GM10266 (cell line): ENCODE data around the gene TMEM141.
"Not testable (repeated sequence)": the region's sequence is repeated elsewhere in the genome, so short reads cannot be mapped to it uniquely, and the experiment has no call there.

Source experiments
- DNase-seq: peaks from one replicate; pipeline ENCODE4 v3.0.0; 2012; ENCODE audit errors: extremely low spot score
- TF ChIP-seq, protein P1 (sequence below): IDR thresholded peaks from 2 replicates; pipeline ENCODE4 v1.5.1; 2012; ENCODE audit warnings: mild to moderate bottlenecking, low read depth; ENCODE audit not compliant: control insufficient read depth, insufficient read depth; ENCODE audit errors: missing control alignments

TMEM141 gene

DNA sequence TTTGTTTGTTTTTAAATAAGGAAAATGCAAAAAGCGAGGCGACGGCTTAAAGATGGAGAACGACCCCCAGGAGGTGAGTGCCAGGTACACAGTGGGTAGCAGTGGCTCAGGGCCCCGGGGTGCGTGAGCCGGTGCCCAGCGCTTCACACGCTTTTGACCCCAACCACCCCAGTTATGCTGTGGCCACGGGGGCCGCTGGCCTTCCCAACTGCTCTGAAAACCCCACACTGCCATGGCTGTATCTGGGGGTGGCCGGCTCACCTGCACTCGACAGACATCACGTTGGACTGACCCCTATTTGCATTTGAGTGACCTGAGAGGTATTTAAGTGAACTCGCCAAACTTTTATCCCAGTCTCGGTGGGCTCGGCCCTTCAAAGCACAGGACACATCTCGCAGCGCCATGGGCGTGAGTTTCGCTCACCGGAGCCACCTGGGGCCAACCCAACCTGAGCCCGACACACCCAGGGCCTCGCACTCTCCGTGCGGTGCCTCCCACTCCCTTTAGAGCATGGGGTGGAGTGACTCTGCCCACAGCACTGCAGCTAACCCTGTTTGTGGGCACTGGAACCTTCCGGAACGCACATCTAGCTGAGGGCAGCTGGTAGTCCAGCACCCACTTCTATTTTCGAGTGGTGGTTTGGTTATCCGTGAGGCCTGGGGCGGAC, 37.5 kb downstream of the TMEM141 start:
- TF ChIP-seq, protein P1, sequence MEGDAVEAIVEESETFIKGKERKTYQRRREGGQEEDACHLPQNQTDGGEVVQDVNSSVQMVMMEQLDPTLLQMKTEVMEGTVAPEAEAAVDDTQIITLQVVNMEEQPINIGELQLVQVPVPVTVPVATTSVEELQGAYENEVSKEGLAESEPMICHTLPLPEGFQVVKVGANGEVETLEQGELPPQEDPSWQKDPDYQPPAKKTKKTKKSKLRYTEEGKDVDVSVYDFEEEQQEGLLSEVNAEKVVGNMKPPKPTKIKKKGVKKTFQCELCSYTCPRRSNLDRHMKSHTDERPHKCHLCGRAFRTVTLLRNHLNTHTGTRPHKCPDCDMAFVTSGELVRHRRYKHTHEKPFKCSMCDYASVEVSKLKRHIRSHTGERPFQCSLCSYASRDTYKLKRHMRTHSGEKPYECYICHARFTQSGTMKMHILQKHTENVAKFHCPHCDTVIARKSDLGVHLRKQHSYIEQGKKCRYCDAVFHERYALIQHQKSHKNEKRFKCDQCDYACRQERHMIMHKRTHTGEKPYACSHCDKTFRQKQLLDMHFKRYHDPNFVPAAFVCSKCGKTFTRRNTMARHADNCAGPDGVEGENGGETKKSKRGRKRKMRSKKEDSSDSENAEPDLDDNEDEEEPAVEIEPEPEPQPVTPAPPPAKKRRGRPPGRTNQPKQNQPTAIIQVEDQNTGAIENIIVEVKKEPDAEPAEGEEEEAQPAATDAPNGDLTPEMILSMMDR: no peak
- DNase-seq: no peak

DNA sequence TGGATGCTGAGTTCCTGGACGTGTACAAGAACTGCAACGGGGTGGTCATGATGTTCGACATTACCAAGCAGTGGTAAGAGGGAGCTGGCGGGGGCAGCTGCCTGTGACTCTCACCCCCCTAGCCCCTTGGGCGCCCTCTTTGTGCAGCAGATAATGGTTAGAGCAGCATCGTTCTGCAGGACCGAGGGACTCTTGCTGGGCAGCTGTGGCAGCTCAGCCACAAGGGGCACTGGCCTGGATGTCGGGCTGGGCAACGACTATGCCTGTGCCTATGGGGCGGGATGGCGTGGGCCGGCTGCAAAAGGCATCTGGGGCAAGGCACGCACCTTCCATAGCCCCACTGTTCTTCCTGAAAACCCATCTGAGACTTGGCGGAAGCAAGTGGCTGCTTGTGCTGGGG, 38.3 kb downstream of the TMEM141 start:
- no peak for DNase-seq
- TF ChIP-seq, protein P1: no peak

DNA sequence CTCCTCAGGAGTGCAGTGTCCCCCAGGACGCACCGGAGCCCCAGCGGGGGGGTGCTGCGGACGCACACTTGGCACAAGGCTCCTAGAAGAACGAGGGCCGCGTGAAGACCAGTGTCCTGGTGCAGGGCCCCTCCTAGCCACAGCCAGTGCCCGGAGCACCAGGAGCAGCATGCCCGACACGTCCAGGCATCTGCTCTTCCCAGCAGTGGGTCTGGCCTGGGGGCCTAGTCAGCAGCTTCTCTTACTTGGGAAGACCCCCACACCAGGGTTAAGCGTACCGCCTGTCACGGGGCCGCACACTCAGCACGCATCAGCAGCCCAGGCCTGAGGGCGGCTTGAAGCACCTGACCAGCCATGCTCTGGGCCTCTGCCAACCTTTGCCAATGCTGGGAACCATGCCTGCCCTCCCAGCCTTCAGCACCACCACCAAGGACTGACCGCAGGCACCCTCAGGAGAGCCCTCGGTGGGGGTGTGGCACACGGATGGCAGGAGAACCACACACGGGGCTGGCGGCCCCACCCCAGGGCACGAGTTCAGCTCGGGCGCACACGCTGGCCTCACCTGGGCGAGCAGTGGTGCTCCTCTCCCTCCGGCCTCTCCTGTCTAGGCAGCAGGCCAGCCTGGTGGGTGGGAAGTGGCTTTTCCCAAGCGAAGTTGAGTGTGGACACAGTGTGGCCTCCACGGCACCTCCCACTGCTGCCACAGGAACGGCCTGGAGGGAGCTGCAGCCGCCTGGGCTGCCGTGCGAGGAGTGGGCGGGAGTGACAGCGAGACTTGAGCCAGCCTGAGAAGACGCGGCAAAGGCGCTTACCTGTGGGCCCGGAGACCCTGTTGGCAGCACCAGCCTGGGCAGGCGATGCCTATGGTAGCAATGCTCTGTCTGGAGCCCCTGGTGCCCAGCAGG, 39.1 kb downstream of the TMEM141 start:
- no peak for DNase-seq
- TF ChIP-seq, protein P1: no peak

DNA sequence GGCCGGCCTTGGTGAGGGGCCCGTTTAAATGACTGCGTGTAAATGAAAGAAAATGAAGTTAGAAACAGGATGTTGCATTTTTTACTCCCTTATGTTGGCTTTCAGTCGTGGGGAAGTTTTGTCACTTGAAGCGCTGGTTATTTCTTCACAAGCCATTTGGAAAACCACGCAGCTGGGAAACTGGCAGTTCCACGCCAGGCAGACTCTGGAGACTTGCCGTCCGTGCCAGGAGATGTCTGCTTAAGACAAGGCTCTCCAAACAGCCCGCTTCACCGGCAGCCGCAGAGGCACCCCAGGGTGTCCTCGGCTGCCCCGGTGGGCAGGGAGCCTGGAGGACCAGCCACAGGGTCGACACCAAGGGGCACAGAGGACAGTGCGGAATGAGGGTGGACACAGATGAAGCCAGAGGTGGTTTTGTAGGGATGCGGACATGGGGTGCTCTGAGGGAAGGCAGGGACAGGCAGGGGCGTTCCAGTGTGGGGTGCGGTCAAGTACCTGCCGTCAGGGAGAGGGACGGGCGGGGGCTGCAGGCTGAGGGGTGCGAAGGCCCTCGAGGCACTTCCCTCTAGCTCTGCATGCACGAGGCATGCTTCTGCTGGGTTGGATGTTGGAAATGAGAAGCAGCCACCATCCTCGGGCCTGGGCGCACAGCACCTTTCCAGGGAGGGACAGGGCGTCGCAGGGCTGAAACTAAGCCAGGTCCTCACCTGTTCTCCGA, 40.0 kb downstream of the TMEM141 start:
- no peak for DNase-seq
- TF ChIP-seq, protein P1: no peak

DNA sequence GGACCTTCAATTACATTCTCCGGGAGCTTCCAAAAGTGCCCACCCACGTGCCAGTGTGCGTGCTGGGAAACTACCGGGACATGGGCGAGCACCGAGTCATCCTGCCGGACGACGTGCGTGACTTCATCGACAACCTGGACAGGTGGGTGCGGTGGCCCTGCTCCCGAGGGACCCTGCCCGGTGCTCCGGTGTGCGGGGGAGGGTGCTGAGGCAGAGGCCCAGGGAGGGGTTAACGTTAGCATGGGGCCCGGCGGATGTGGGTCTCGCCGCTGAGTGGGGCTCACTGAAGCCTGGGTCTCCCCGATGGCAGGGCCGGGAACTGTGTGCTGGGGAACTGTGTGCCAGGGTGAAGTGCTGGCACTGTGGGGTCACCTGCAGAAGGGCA, 40.6 kb downstream of the TMEM141 start:
- TF ChIP-seq, protein P1: no peak
- no peak for DNase-seq

DNA sequence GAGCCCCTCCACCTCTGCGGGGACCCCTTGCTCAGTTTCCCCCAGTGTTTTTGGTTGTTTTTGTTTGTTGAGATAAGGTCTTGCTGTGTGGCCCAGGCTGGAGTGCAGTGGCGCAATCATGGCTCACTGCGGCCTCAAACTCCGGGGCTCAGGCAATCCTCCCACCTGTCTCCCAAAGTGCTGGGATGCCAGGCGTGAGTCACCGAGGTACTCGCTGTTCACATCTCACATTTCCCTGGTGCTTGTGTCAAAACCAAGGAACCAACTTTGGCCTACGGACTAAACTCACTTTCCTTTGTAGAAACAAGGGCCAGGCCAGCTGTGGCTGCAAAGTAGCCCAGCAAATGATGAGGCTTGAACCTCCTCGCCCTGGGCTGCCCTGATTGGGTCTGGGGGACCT, 41.4 kb downstream of the TMEM141 start:
- TF ChIP-seq, protein P1: no peak
- DNase-seq: no peak

DNA sequence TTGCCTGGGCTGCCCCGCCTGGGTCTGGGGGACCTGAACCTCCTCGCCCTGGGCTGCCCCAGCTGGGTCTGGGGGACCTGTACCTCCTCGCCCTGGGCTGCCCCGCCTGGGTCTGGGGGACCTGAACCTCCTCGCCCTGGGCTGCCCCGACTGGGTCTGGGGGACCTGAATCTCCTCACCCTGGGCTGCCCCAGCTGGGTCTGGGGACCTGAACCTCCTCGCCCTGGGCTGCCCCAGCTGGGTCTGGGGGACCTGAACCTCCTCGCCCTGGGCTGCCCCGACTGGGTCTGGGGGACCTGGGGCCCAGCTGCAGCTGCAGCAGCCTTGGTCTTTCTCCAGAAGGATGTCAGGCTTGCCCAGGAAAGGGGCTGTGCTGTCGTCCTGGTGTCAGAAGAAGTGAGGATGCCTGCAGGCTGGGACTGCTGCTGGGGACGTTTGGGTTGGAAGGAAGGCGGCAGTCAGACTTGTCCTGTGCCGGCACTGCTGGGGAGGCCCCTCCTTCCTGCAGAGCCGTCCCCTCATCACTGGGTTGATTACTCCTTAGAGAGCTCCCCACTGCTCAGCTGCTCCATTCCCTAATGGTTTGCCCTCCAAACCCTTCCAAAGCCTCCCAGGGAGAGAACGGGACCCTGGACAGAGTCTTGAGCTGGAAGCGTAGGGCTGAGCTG, 42.4 kb downstream of the TMEM141 start:
- not testable (repeated sequence) for DNase-seq
